ENCODE measurements around the gene STX4. TPM values are rescaled to one million over a fixed set of nuclear protein-coding genes. Genes with fewer than 3 reads are reported as not detected.

Gene STX4
- total and polyA plus RNA-seq, 9 of the 15 experiments (the other 6 are each of a cell fraction or from before 2014, with no cell fraction given) = 3.2 to 48.0 (median 21.5) TPM

GRCh38 chr16:31073142-31073969 lies 40.0 kb downstream of the STX4 start (continued):
- TF ChIP-seq RCOR1 (IDR thresholded peaks at IDR 0.05; ENCODE audit: borderline replicate concordance in 1 of 2, low read depth in 2 of 2, low read length in 2 of 2) (no peak; a peak in 1 of 4 replicates), GTF2A2 (tag; IDR thresholded peaks at IDR 0.05) (peak; percentile 65; the same call in 1 of the 2 replicates), GATA2 (CRISPR knock-in tag; IDR thresholded peaks at IDR 0.05) (no peak), GTF2E2 (tag; IDR thresholded peaks at IDR 0.05) (peak; percentile 61; the same call in 1 of the 2 replicates), ARID3A (IDR thresholded peaks at IDR 0.05; ENCODE audit: borderline replicate concordance, low read depth, low read length) (0 out of 2 replicates have a peak, but pooled peaks have one; percentile 2), NKRF (IDR thresholded peaks at IDR 0.05; ENCODE audit: borderline replicate concordance) (peak; percentile 81), CREB3L1 (IDR thresholded peaks at IDR 0.05; ENCODE audit: borderline replicate concordance, low read depth) (peak; percentile 89), MIER1 (IDR thresholded peaks at IDR 0.05; ENCODE audit: low read depth) (0 out of 2 replicates have a peak, but pooled peaks have one; percentile 15), GMEB1 (CRISPR knock-in tag; IDR thresholded peaks at IDR 0.05) (peak; percentile 54; the same call in 1 of the 2 replicates), HCFC1 (IDR thresholded peaks at IDR 0.05; ENCODE audit: low read depth, low read length) (peak; percentile 54), FOXK1 (CRISPR knock-in tag; IDR thresholded peaks at IDR 0.05; ENCODE audit: borderline replicate concordance) (peak; percentile 58; the same call in 1 of the 2 replicates), SMARCA5 (IDR thresholded peaks at IDR 0.05) (no peak), ZNF280A (IDR thresholded peaks at IDR 0.05; ENCODE audit: low read depth, partially characterized antibody) (no peak), ZNF263 (CRISPR knock-in tag; IDR thresholded peaks at IDR 0.05; ENCODE audit: borderline replicate concordance) (peak; percentile 26; the same call in 1 of the 2 replicates), L3MBTL2 (IDR thresholded peaks at IDR 0.05) (peak; percentile 56; the same call in 1 of the 2 replicates), NR4A1 (CRISPR knock-in tag; IDR thresholded peaks at IDR 0.05) (peak; percentile 52; the same call in 1 of the 2 replicates), NR4A1 (tag; IDR thresholded peaks at IDR 0.05) (no peak), RBBP5 (IDR thresholded peaks at IDR 0.05; ENCODE audit: borderline replicate concordance, insufficient read depth, low read length, poor library complexity, severe bottlenecking) (peak; percentile 96)

All from K562 (cell line).